Osteoblast (primary cell): Measurements from ENCODE around the gene MTHFD1L. TPM values are rescaled to one million over a fixed set of nuclear protein-coding genes. Genes with fewer than 3 reads are reported as not detected.

Source experiments
- DNase-seq: peaks from one replicate; pipeline ENCODE4 v3.0.0; 2011; ENCODE audit warnings: low spot score, mixed read lengths; ENCODE audit not compliant: insufficient read length; ENCODE audit errors: missing footprints
- H2AFZ ChIP-seq: 2 replicates; pipeline ENCODE4 v1.6.0; 2011; ENCODE audit warnings: mild to moderate bottlenecking, low read length
- H3K27ac ChIP-seq: 2 replicates; pipeline ENCODE4 v1.5.1; 2011; ENCODE audit warnings: mild to moderate bottlenecking, low read depth, low read length, moderate library complexity
- H3K27me3 ChIP-seq: 2 replicates; pipeline ENCODE4 v1.6.0; 2012; ENCODE audit warnings: mild to moderate bottlenecking, control low read depth, inconsistent platforms, low read length, moderate library complexity; ENCODE audit not compliant: insufficient read depth
- H3K36me3 ChIP-seq: 2 replicates; pipeline ENCODE4 v1.5.1; 2011; ENCODE audit warnings: mild to moderate bottlenecking, low read length, control low read depth, moderate library complexity; ENCODE audit not compliant: insufficient read depth
- H3K4me1 ChIP-seq: 2 replicates; pipeline ENCODE4 v1.5.1; 2011; ENCODE audit warnings: mild to moderate bottlenecking, low read length, control low read depth, moderate library complexity; ENCODE audit not compliant: insufficient read depth
- H3K4me2 ChIP-seq: 2 replicates; pipeline ENCODE4 v1.6.0; 2011; ENCODE audit warnings: mild to moderate bottlenecking, low read length; ENCODE audit not compliant: insufficient read depth
- H3K4me3 ChIP-seq: fragments of 200-600 bp; sonication (generic); 3 replicates; pipeline ENCODE4 v1.5.1; 2012; ENCODE audit warnings: mild to moderate bottlenecking, low read length, inconsistent platforms; ENCODE audit not compliant: insufficient read depth
- H3K79me2 ChIP-seq: 2 replicates; pipeline ENCODE4 v1.6.0; 2012; ENCODE audit warnings: mild to moderate bottlenecking, low read length, control low read depth, inconsistent platforms; ENCODE audit not compliant: insufficient read depth
- H3K9me3 ChIP-seq: 2 replicates; pipeline ENCODE4 v1.5.1; 2011; ENCODE audit warnings: low read depth, low read length, control low read depth
- H4K20me1 ChIP-seq: 2 replicates; pipeline ENCODE4 v1.6.0; 2012; ENCODE audit warnings: mild to moderate bottlenecking, low read length, control low read depth; ENCODE audit not compliant: insufficient read depth
- total RNA-seq: library from RNA; depleted of rRNA; stranded (reverse); fragments of >200 nt; gene quantifications from 2 replicates; pipeline ENCODE4 v1.2.3, GENCODE V29; 2012
- TF ChIP-seq, protein P1 (sequence below): IDR thresholded peaks from 2 replicates; pipeline ENCODE4 v1.5.1; 2011; ENCODE audit warnings: mild to moderate bottlenecking, low read depth, low read length, moderate library complexity; ENCODE audit errors: extremely low read depth

The MTHFD1L gene
- total RNA-seq, 1 donor: 56.8 TPM

DNA sequence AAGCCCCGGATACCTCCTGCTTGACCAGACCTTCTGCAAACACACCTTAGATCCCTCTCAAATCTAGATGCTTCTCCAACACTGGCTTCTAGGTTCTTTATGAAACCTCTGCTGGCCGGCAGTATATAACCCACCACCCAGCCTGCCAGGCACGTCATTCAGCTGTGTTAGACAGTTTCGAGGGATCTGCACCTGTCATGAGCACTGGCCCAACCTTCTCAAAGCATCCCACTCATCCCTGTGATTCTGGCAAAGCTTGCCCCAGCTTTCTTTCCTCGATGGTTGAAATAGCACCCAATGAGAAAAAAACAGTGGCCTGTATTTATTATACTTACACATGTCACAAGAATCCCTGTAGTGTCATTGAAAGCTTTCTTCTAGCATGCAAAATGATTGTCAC lies 157.8 kb downstream of the MTHFD1L start:
- no peak overlapping the region for H3K4me2 ChIP-seq
- H3K27ac ChIP-seq: no peak overlapping the region
- no peaks in the 10 kb centered on the region for H3K4me1 ChIP-seq
- no peaks in the 10 kb centered on the region for H3K9me3 ChIP-seq
- H4K20me1 ChIP-seq: no peaks in the 10 kb centered on the region
- DNase-seq: no peak
- H3K79me2 ChIP-seq: no peaks in the 10 kb centered on the region
- TF ChIP-seq, protein P1, sequence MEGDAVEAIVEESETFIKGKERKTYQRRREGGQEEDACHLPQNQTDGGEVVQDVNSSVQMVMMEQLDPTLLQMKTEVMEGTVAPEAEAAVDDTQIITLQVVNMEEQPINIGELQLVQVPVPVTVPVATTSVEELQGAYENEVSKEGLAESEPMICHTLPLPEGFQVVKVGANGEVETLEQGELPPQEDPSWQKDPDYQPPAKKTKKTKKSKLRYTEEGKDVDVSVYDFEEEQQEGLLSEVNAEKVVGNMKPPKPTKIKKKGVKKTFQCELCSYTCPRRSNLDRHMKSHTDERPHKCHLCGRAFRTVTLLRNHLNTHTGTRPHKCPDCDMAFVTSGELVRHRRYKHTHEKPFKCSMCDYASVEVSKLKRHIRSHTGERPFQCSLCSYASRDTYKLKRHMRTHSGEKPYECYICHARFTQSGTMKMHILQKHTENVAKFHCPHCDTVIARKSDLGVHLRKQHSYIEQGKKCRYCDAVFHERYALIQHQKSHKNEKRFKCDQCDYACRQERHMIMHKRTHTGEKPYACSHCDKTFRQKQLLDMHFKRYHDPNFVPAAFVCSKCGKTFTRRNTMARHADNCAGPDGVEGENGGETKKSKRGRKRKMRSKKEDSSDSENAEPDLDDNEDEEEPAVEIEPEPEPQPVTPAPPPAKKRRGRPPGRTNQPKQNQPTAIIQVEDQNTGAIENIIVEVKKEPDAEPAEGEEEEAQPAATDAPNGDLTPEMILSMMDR: no peak
- peaks cover 44% of the 10 kb centered on the region for H3K36me3 ChIP-seq
- no peaks in the 10 kb centered on the region for H3K27me3 ChIP-seq
- no peak overlapping the region for H3K4me3 ChIP-seq
- H2AFZ ChIP-seq: no peak overlapping the region

DNA sequence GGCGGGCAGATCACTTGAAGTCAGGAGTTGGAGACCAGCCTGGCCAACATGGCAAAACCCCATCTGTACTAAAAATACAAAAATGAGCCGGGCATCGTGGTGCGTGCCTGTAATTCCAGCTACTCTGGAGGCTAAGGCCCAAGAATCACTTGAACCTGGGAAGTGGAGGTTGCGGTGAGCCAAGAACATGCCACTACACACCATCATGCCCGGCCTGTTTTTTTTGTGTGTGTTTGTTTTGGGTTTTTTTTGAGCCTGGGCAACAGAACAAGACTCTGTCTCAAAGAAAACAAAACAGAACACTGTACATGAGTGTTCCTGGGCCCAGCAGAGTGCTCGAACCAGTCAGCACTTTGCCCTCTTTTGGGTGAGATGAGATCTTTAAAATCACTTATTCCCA lies 159.1 kb downstream of the MTHFD1L start:
- no peak overlapping the region for H3K4me3 ChIP-seq
- DNase-seq: no peak
- H3K9me3 ChIP-seq: no peaks in the 10 kb centered on the region
- no peak overlapping the region for H2AFZ ChIP-seq
- H3K79me2 ChIP-seq: no peaks in the 10 kb centered on the region
- no peaks in the 10 kb centered on the region for H3K4me1 ChIP-seq
- H3K36me3 ChIP-seq: peaks cover 32% of the 10 kb centered on the region
- H3K4me2 ChIP-seq: no peak overlapping the region
- H3K27me3 ChIP-seq: no peaks in the 10 kb centered on the region
- TF ChIP-seq, protein P1: no peak
- no peaks in the 10 kb centered on the region for H4K20me1 ChIP-seq
- no peak overlapping the region for H3K27ac ChIP-seq

DNA sequence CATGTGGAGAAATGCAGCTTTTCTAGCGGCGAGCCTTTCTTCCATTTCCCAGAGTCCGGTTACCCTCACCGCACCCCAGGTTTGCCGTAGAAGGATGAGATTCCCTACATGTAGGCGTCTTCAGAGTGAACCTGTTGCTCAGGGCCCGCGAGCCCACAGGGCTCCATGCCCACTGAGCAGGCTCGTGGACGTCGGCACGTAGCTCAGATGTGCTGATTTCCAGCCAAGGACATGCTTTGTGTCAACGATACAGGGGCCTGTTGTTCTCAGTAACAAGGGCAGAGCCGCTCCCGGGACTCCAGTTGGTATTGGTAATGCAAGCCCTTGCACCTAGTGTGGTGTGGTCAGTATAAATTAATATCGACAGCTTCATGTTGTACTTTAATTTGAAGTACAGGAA lies 159.6 kb downstream of the MTHFD1L start:
- Histone ChIP-seq H3K4me1 (no peaks in the 10 kb centered on the region), H3K9me3 (no peaks in the 10 kb centered on the region), H3K27me3 (no peaks in the 10 kb centered on the region), H3K36me3 (peaks cover 30% of the 10 kb centered on the region), H3K4me2 (no peak overlapping the region), H3K79me2 (no peaks in the 10 kb centered on the region), H3K27ac (no peak overlapping the region), H4K20me1 (no peaks in the 10 kb centered on the region), H2AFZ (no peak overlapping the region), H3K4me3 (no peak overlapping the region)
- no peak for DNase-seq
- TF ChIP-seq, protein P1: no peak

DNA sequence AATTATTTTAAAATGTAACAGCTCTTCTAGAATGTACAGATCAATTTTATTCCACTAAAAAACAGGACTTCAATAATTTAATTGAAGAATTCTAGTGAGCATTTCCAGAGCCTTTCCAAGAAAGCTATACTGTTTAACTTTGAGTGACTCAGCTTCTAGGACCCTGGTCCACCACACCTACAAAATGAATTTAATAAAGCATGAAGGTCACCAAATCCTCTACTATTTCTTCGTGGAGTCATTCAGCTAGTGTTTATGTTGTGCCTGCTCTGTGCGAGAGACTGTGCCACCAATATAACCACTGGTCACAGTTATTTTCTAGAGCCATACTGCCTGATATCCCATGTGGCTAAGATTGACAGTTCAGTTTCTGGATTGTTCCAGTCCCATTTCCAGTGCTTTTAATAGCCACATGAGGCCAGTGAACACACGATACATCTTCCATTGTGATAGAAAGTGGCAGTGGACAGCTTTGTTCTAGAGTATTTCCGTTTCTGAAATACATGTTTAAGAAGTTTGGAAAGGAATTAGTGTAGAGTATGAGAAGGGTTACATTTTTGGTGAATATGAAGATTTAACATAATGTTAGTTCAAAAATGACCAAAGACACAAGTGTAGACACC lies 160.7 kb downstream of the MTHFD1L start:
- DNase-seq: no peak
- H3K4me1 ChIP-seq: no peaks in the 10 kb centered on the region
- TF ChIP-seq, protein P1: no peak
- H3K4me3 ChIP-seq: no peak overlapping the region
- no peaks in the 10 kb centered on the region for H3K27me3 ChIP-seq
- H3K4me2 ChIP-seq: no peak overlapping the region
- peaks cover 20% of the 10 kb centered on the region for H3K36me3 ChIP-seq
- no peaks in the 10 kb centered on the region for H3K9me3 ChIP-seq
- no peaks in the 10 kb centered on the region for H4K20me1 ChIP-seq
- no peaks in the 10 kb centered on the region for H3K79me2 ChIP-seq
- H3K27ac ChIP-seq: no peak overlapping the region
- H2AFZ ChIP-seq: no peak overlapping the region
